ENCODE data around the gene MAPK8IP2. TPM values are rescaled to one million over a fixed set of nuclear protein-coding genes. Genes with fewer than 3 reads are reported as not detected.

The MAPK8IP2 gene
- polyA plus RNA-seq, 1 of the 3 experiments (the other 2 are of a cell fraction), result 2.7 TPM

DNA sequence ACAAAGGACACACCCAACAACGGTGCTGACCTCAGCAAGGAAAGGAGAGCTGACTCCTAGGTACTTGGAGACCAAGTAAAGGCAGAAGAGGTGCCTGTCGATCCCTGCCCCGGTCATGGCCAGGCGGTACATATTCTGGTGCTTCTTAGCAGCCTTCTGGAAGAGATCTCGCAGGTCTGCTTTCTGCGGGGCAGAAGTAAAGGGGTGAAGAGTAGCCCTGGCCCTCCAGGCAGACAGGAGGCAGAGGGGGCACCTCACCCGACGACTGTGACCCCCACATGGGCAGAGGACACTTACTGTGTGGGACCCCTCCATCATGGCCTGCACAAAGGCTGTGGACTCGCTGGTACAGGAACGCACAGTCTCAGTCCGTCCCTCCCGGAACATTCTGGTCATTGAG lies 29.7 kb upstream of the MAPK8IP2 start:
- no peaks in the 10 kb centered on the region for H3K4me1 ChIP-seq (ENCODE audit: control insufficient read depth in 1 of 2, insufficient read depth in 2 of 2, low read depth in 1 of 2, low read length in 1 of 2)
- no peaks in the 10 kb centered on the region for H3F3A ChIP-seq (replicated peaks; ENCODE audit: insufficient read depth)
- TF ChIP-seq RAD21 (IDR thresholded peaks at IDR 0.05; ENCODE audit: low read length) (no peak), RXRA (IDR thresholded peaks at IDR 0.05; ENCODE audit: borderline replicate concordance, low read depth) (no peak), EZH2phosphoT487 (IDR thresholded peaks at IDR 0.05; ENCODE audit: borderline replicate concordance, low read depth) (no peak), GATA2 (CRISPR knock-in tag; IDR thresholded peaks at IDR 0.05) (no peak), TAF1 (IDR thresholded peaks at IDR 0.05; ENCODE audit: borderline replicate concordance, low read depth, low read length) (no peak), FOSL2 (IDR thresholded peaks at IDR 0.05; ENCODE audit: borderline replicate concordance, low read depth) (no peak)
- TF ChIP-seq, protein P1, sequence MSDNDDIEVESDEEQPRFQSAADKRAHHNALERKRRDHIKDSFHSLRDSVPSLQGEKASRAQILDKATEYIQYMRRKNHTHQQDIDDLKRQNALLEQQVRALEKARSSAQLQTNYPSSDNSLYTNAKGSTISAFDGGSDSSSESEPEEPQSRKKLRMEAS (IDR thresholded peaks at IDR 0.05; ENCODE audit: low read depth), result no peak
- TF ChIP-seq, protein P2, sequence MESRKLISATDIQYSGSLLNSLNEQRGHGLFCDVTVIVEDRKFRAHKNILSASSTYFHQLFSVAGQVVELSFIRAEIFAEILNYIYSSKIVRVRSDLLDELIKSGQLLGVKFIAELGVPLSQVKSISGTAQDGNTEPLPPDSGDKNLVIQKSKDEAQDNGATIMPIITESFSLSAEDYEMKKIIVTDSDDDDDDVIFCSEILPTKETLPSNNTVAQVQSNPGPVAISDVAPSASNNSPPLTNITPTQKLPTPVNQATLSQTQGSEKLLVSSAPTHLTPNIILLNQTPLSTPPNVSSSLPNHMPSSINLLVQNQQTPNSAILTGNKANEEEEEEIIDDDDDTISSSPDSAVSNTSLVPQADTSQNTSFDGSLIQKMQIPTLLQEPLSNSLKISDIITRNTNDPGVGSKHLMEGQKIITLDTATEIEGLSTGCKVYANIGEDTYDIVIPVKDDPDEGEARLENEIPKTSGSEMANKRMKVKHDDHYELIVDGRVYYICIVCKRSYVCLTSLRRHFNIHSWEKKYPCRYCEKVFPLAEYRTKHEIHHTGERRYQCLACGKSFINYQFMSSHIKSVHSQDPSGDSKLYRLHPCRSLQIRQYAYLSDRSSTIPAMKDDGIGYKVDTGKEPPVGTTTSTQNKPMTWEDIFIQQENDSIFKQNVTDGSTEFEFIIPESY (IDR thresholded peaks at IDR 0.05; ENCODE audit: borderline replicate concordance, low read depth), result no peak
- H3K4me2 ChIP-seq, result no peak overlapping the region
- no peaks in the 10 kb centered on the region for H3K27me3 ChIP-seq (ENCODE audit: insufficient read depth)
- no peaks in the 10 kb centered on the region for H3K9me3 ChIP-seq
- no peak overlapping the region for H3K9ac ChIP-seq
- ChIA-PET CTCF (interaction anchor here (0.7 to 3.2 kb wide), 4 partner anchors 8 to 50 kb away, joined by 3 to 28 read pairs (median 4); partner anchors contain the start of genes SCO2 and SYCE3), POLR2A (no interaction called here)
- no peak overlapping the region for H2AFZ ChIP-seq (ENCODE audit: low read depth)
- H3K79me2 ChIP-seq (ENCODE audit: insufficient read depth), result no peaks in the 10 kb centered on the region
- 92% methylated on average over 6 of the region's 12 CpGs for whole genome bisulfite sequencing (ENCODE audit: low lambda C conversion rate)
- no peaks in the 10 kb centered on the region for H4K20me1 ChIP-seq (ENCODE audit: insufficient read depth)
- DNase-seq, result no peak
- no peak overlapping the region for H3K4me3 ChIP-seq (ENCODE audit: low read depth in 2 of 2, low read length in 1 of 2)
- no peaks in the 10 kb centered on the region for H3K9me2 ChIP-seq
- H3K36me3 ChIP-seq (replicated peaks in 1 of 2; ENCODE audit: control insufficient read depth in 1 of 2, insufficient read depth in 2 of 2, low read length in 1 of 2), result peaks cover 0 to 62% of the 10 kb centered on the region in 2 experiments
- no peak overlapping the region for H3K27ac ChIP-seq (ENCODE audit: low read depth in 2 of 2, low read length in 1 of 2)

DNA sequence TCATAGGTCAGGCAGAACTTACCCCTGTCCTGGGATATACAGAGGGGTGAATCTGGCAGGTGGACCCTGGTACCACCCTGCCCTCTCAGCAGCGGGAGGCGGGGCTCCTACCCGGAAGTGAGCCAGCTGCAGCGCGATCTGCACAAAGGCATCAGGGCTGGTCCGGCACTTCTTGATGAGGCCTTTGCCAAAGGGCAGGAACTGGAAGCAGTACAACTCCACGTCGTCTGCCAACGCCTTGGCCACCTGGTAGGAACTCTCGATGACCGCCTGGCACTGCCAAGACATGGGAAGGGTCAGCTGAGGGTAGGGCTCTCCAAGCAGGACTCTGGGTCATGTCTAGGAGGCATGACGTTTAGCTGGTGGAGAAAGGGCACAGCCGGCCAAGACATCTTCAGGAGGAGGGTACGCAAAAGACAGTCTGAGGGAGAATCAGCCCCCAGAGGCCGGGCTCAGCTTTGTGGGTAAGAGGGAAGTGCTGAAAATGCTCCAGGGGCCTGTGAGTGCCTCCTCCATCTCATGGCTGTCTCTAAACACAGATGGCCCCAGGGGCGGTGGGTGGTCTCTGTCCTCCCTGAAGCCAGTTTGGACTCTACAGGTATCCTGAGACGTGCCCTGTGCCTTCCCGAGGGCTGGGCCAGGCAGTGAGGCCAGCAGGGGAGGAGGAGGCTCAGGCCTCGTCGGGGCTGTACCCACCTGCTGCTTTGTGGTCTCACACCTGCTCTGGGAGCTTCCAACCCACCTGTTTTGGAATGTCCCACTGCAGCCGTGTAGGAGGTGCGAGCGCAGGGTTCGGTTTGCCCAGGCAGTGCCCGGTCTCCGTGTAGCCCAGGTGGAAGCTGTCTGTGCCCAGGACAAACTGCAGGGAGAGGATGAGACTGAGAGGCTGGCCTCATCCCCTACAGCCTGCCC lies 29.1 kb upstream of the MAPK8IP2 start:
- H3K27me3 ChIP-seq (ENCODE audit: insufficient read depth), result no peaks in the 10 kb centered on the region
- no peak overlapping the region for H3K9ac ChIP-seq
- H3K9me3 ChIP-seq, result no peaks in the 10 kb centered on the region
- no peak for DNase-seq
- H3K79me2 ChIP-seq (ENCODE audit: insufficient read depth), result no peaks in the 10 kb centered on the region
- H4K20me1 ChIP-seq (ENCODE audit: insufficient read depth), result no peaks in the 10 kb centered on the region
- CTCF ChIA-PET, result interaction anchor here (0.7 to 3.2 kb wide), 4 partner anchors 9 to 49 kb away, joined by 3 to 28 read pairs (median 4); partner anchors contain the start of genes SCO2 and SYCE3
- H3K9me2 ChIP-seq, result no peaks in the 10 kb centered on the region
- no peaks in the 10 kb centered on the region for H3K4me1 ChIP-seq (ENCODE audit: control insufficient read depth in 1 of 2, insufficient read depth in 2 of 2, low read depth in 1 of 2, low read length in 1 of 2)
- H3F3A ChIP-seq (replicated peaks; ENCODE audit: insufficient read depth), result no peaks in the 10 kb centered on the region
- H3K36me3 ChIP-seq (replicated peaks in 1 of 2; ENCODE audit: control insufficient read depth in 1 of 2, insufficient read depth in 2 of 2, low read length in 1 of 2), result peaks cover 0 to 63% of the 10 kb centered on the region in 2 experiments
- H3K4me2 ChIP-seq, result no peak overlapping the region
- H3K4me3 ChIP-seq (ENCODE audit: low read depth in 2 of 2, low read length in 1 of 2), result no peak overlapping the region
- POLR2A ChIA-PET, result interaction anchor here (1.0 kb wide), 1 partner anchor 11 kb away, joined by 3 read pairs; the partner anchor contains the start of gene CHKB
- no peak overlapping the region for H2AFZ ChIP-seq (ENCODE audit: low read depth)
- no peak overlapping the region for H3K27ac ChIP-seq (ENCODE audit: low read depth in 2 of 2, low read length in 1 of 2)
- 100% methylated on average over 5 of the region's 26 CpGs for WGBS (ENCODE audit: low lambda C conversion rate)
- TF ChIP-seq MEF2A (IDR thresholded peaks at IDR 0.05; ENCODE audit: borderline replicate concordance, low read depth), result no peak
- TF ChIP-seq, protein P3, sequence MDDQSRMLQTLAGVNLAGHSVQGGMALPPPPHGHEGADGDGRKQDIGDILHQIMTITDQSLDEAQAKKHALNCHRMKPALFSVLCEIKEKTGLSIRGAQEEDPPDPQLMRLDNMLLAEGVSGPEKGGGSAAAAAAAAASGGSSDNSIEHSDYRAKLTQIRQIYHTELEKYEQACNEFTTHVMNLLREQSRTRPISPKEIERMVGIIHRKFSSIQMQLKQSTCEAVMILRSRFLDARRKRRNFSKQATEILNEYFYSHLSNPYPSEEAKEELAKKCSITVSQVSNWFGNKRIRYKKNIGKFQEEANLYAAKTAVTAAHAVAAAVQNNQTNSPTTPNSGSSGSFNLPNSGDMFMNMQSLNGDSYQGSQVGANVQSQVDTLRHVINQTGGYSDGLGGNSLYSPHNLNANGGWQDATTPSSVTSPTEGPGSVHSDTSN (IDR thresholded peaks at IDR 0.05), result no peak
- TF ChIP-seq, protein P4, sequence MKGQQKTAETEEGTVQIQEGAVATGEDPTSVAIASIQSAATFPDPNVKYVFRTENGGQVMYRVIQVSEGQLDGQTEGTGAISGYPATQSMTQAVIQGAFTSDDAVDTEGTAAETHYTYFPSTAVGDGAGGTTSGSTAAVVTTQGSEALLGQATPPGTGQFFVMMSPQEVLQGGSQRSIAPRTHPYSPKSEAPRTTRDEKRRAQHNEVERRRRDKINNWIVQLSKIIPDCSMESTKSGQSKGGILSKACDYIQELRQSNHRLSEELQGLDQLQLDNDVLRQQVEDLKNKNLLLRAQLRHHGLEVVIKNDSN (IDR thresholded peaks at IDR 0.05; ENCODE audit: borderline replicate concordance, low read depth), result no peak
- no peak for TF ChIP-seq RXRA (IDR thresholded peaks at IDR 0.05; ENCODE audit: borderline replicate concordance, low read depth)
- TF ChIP-seq RAD21 (IDR thresholded peaks at IDR 0.05; ENCODE audit: low read length), result no peak
- TF ChIP-seq FOSL2 (IDR thresholded peaks at IDR 0.05; ENCODE audit: borderline replicate concordance, low read depth), result no peak
- TF ChIP-seq FOXM1 (IDR thresholded peaks at IDR 0.05; ENCODE audit: low read depth), result no peak
- TF ChIP-seq CHD2 (IDR thresholded peaks at IDR 0.05; ENCODE audit: low read length, partially characterized antibody), result no peak
- TF ChIP-seq TCF12 (IDR thresholded peaks at IDR 0.05), result no peak
- no peak for TF ChIP-seq JUND (IDR thresholded peaks at IDR 0.05)
- no peak for TF ChIP-seq RFX5 (IDR thresholded peaks at IDR 0.05; ENCODE audit: low read length)
- no peak for TF ChIP-seq ELF1 (IDR thresholded peaks at IDR 0.05)
- no peak for TF ChIP-seq EP300 (IDR thresholded peaks at IDR 0.05; ENCODE audit: borderline replicate concordance in 1 of 2, low read depth in 1 of 2, low read length in 1 of 2)
- TF ChIP-seq SMC3 (IDR thresholded peaks at IDR 0.05; ENCODE audit: low read depth, low read length), result no peak
- TF ChIP-seq MXI1 (IDR thresholded peaks at IDR 0.05; ENCODE audit: low read depth, low read length), result no peak
- TF ChIP-seq, protein P1 (IDR thresholded peaks at IDR 0.05; ENCODE audit: low read depth), result no peak
- no peak for TF ChIP-seq POLR2AphosphoS5 (IDR thresholded peaks at IDR 0.05; ENCODE audit: low read depth, low read length)
- TF ChIP-seq SIN3A (IDR thresholded peaks at IDR 0.05; ENCODE audit: borderline replicate concordance, low read depth, low read length), result no peak
- no peak for TF ChIP-seq NFIC (IDR thresholded peaks at IDR 0.05; ENCODE audit: borderline replicate concordance)
